K562 (cell line): ENCODE results near the gene NRM. TPM values are rescaled to one million over a fixed set of nuclear protein-coding genes. Genes with fewer than 3 reads are reported as not detected.
A peak's percentile ranks its signal among the peaks of the same experiment; 100 is the strongest.

ENCODE experiments used
- EP300 ChIP-seq: IDR thresholded peaks from 2 replicates; pipeline ENCODE4 v1.6.1; 2012; ENCODE audit warnings: low read length, improper control_type of control experiment
- GTF2E2 ChIP-seq: fragments of 200-800 bp; sonication (Bioruptor generic); IDR thresholded peaks from 2 replicates; pipeline ENCODE4 v1.6.1; 2016; ENCODE audit warnings: missing genetic modification characterization, missing compliant biosample characterization
- HDAC2 ChIP-seq: fragments of 450-650 bp; IDR thresholded peaks from 2 replicates; pipeline ENCODE4 v1.6.1; 2016; ENCODE audit warnings: mild to moderate bottlenecking
- HMBOX1 ChIP-seq: sonication (generic); IDR thresholded peaks from 2 replicates; pipeline ENCODE4 v1.6.1; 2016
- KDM1A ChIP-seq, 2 experiments: fragments of 450-650 bp; IDR thresholded peaks; 2 replicates each; pipeline ENCODE4 v1.6.1; 2016; ENCODE audit warnings: mild to moderate bottlenecking in 2 of 2
- NFATC3 ChIP-seq: fragments of 450-650 bp; IDR thresholded peaks from 2 replicates; pipeline ENCODE4 v1.6.1; 2017; ENCODE audit warnings: mild to moderate bottlenecking
- NKRF ChIP-seq: fragments of 450-650 bp; IDR thresholded peaks from 2 replicates; pipeline ENCODE4 v1.6.1; 2016; ENCODE audit warnings: borderline replicate concordance
- PHB ChIP-seq: fragments of 250-450 bp; sonication (Bioruptor Pico); IDR thresholded peaks from 2 replicates; pipeline ENCODE4 v1.5.0; 2021
- POLR2AphosphoS5 ChIP-seq: IDR thresholded peaks from 2 replicates; pipeline ENCODE4 v1.6.1; 2011; ENCODE audit warnings: mild to moderate bottlenecking, low read depth, low read length, moderate library complexity; ENCODE audit not compliant: control insufficient read depth, insufficient read depth
- RAD21 ChIP-seq, 2 experiments: fragments of 250-450 bp in 1 of 2; fragments of 450-650 bp in 1 of 2; sonication (Bioruptor Pico) in 1 of 2; formaldehyde crosslinking in 1 of 2; IDR thresholded peaks in 1 of 2; conservative IDR thresholded peaks in 1 of 2; 2 replicates each; pipeline versions ENCODE4 v1.4.0 to v1.8.0; 2020 to 2022; ENCODE audit warnings: mild to moderate bottlenecking in 2 of 2, moderate library complexity in 1 of 2
- SIX5 ChIP-seq, 2 experiments: IDR thresholded peaks; 2 replicates each; pipeline ENCODE4 v1.6.1; 2011; ENCODE audit warnings: low read length in 2 of 2, borderline replicate concordance in 1 of 2, low read depth in 1 of 2, mild to moderate bottlenecking in 1 of 2, moderate library complexity in 1 of 2; ENCODE audit not compliant: insufficient read depth in 1 of 2
- SMAD2 ChIP-seq: fragments of 150-350 bp; IDR thresholded peaks from 2 replicates; pipeline ENCODE4 v1.6.1; 2014; ENCODE audit warnings: low read depth, mild to moderate bottlenecking, low read length
- SMAD4 ChIP-seq: fragments of 250-450 bp; sonication (Bioruptor Pico); conservative IDR thresholded peaks from 2 replicates; pipeline ENCODE4 v1.8.0; 2021; ENCODE audit warnings: inconsistent platforms, mild to moderate bottlenecking, moderate library complexity
- SMC3 ChIP-seq: conservative IDR thresholded peaks from 2 replicates; pipeline ENCODE4 v1.6.1; 2011; ENCODE audit warnings: low read depth, low read length, improper control_type of control experiment; ENCODE audit not compliant: insufficient read depth
- SOX6 ChIP-seq: fragments of 450-650 bp; IDR thresholded peaks from 2 replicates; pipeline ENCODE4 v1.6.1; 2014; ENCODE audit warnings: mild to moderate bottlenecking
- TAF1 ChIP-seq: IDR thresholded peaks from 2 replicates; pipeline ENCODE4 v1.6.1; 2011; ENCODE audit warnings: mild to moderate bottlenecking, low read length, moderate library complexity; ENCODE audit not compliant: insufficient read depth, control insufficient read depth, severe bottlenecking; ENCODE audit errors: extremely low read depth
- TBP ChIP-seq: optimal IDR thresholded peaks from 2 replicates; pipeline ENCODE3; 2011; ENCODE audit warnings: low read depth, low read length, improper control_type of control experiment
- TCF7 ChIP-seq: sonication (generic); IDR thresholded peaks from 2 replicates; pipeline ENCODE4 v1.6.1; 2016; ENCODE audit warnings: antibody characterized with exemption, borderline replicate concordance
- TFAP4 ChIP-seq: sonication (generic); formaldehyde crosslinking; IDR thresholded peaks from 2 replicates; pipeline ENCODE4 v1.8.0; 2022; ENCODE audit warnings: missing genetic modification reagents, mild to moderate bottlenecking, moderate library complexity, borderline replicate concordance
- ZBTB49 ChIP-seq: sonication (generic); formaldehyde crosslinking; IDR thresholded peaks from 2 replicates; pipeline ENCODE4 v1.8.0; 2022; ENCODE audit warnings: missing genetic modification reagents, mild to moderate bottlenecking, borderline replicate concordance
- polyA plus RNA-seq, 8 experiments: library from polyadenylated mRNA; depleted of rRNA in 4 of 8; stranded (reverse) in 5 of 8; unstranded in 3 of 8; fragments of >200 nt; fragmentation: Nextera tagmentation in 2 of 8; fragmentation: Illumina TruSeq in 1 of 8; extraction: Ambion mirVana in 2 of 8; extraction: Trizol in 1 of 8; gene quantifications; 2 replicates each; pipeline versions ENCODE4 v1.2.1 to v1.2.3, GENCODE V29; 2011 to 2014; ENCODE audit warnings: inconsistent platforms in 1 of 8, missing spikeins in 1 of 8
- total RNA-seq, 7 experiments: library from RNA; depleted of rRNA in 6 of 7; stranded (reverse); fragments of >200 nt in 6 of 7; fragmentation: Illumina TruSeq in 2 of 7; extraction: Trizol in 2 of 7; gene quantifications; 2 replicates each; pipeline versions ENCODE4 v1.2.1 to v1.2.3, GENCODE V29; 2011 to 2021; ENCODE audit warnings: low replicate concordance in 1 of 7

Gene NRM
- total and polyA plus RNA-seq, 9 of the 15 experiments (the other 6 are each of a cell fraction or from before 2014, with no cell fraction given) = 9.7 to 58.2 (median 18.1) TPM

GRCh38 chr6:30719791-30720737, 29.3 kb upstream of the NRM start, which contains the start of gene TUBB (continued):
- TF ChIP-seq ZBTB49 (no peak), HDAC2 (peak; percentile 61; the same call in 1 of the 2 replicates), SMC3 (peak; percentile 41; the same call in 1 of the 2 replicates), KDM1A (IDR thresholded peaks at IDR 0.05) (no peak), HMBOX1 (no peak), NFATC3 (peak; percentile 88), RAD21 (CRISPR knock-in tag; conservative IDR thresholded peaks at IDR 0.05 in 1 of 2, IDR thresholded peaks at IDR 0.05 in 1 of 2) (no peak; a peak in 1 of 4 replicates), TFAP4 (CRISPR knock-in tag) (peak; percentile 72; the same call in 1 of the 2 replicates), SMAD2 (no peak), PHB (no peak), GTF2E2 (tag) (peak; percentile 69; the same call in 1 of the 2 replicates), POLR2AphosphoS5 (peak; percentile 99), TBP (no peak), EP300 (peak; percentile 39; the same call in 1 of the 2 replicates), SMAD4 (CRISPR knock-in tag) (no peak), SOX6 (peak; percentile 63), TCF7 (peak; percentile 57; the same call in 1 of the 2 replicates), SIX5 (IDR thresholded peaks at IDR 0.05; ENCODE audit: borderline replicate concordance in 1 of 2, insufficient read depth in 1 of 2, low read depth in 1 of 2, low read length in 2 of 2) (peak; percentile 75 to 77; a peak in 3 of 4 replicates), NKRF (peak; percentile 28; the same call in 1 of the 2 replicates), TAF1 (peak; percentile 100)
